Measurements from ENCODE around the gene PRR7. TPM values are rescaled to one million over a fixed set of nuclear protein-coding genes. Genes with fewer than 3 reads are reported as not detected.
A peak's percentile ranks its signal among the peaks of the same experiment; 100 is the strongest.

The PRR7 gene, protein sequence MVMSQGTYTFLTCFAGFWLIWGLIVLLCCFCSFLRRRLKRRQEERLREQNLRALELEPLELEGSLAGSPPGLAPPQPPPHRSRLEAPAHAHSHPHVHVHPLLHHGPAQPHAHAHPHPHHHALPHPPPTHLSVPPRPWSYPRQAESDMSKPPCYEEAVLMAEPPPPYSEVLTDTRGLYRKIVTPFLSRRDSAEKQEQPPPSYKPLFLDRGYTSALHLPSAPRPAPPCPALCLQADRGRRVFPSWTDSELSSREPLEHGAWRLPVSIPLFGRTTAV
- total RNA-seq: 3.6 TPM
- polyA plus RNA-seq: 1.6 TPM
- long read RNA-seq, donor 1: 0 reads
- long read RNA-seq, donor 2: 0 reads
- long read RNA-seq, donor 3, partial matches to known transcripts: 0 of 4 reads
- long read RNA-seq, donor 3, other reads (novel, unspliced or antisense): 0 of 4 reads
- long read RNA-seq, donor 4, partial matches to known transcripts: 0 of 1 reads
- long read RNA-seq, donor 4, other reads (novel, unspliced or antisense): 0 of 1 reads
- long read RNA-seq, donor 5, partial matches to known transcripts: 0 of 1 reads
- long read RNA-seq, donor 5, other reads (novel, unspliced or antisense): 0 of 1 reads
- long read RNA-seq, donor 6, partial matches to known transcripts: 0 of 2 reads
- long read RNA-seq, donor 6, other reads (novel, unspliced or antisense): 0 of 2 reads
- long read RNA-seq, donor 7, partial matches to known transcripts: 0 of 1 reads
- long read RNA-seq, donor 7, other reads (novel, unspliced or antisense): 0 of 1 reads
- long read RNA-seq, donor 8, partial matches to known transcripts: 0 of 2 reads
- long read RNA-seq, donor 8, other reads (novel, unspliced or antisense): 0 of 2 reads
- long read RNA-seq, donor 9, partial matches to known transcripts: 9 of 10 reads
- long read RNA-seq, donor 9, other reads (novel, unspliced or antisense): 0 of 10 reads
- long read RNA-seq, donor 10, partial matches to known transcripts: 0 of 4 reads
- long read RNA-seq, donor 10, other reads (novel, unspliced or antisense): 0 of 4 reads

- H3K9me3 ChIP-seq (ENCODE audit: control insufficient read depth in 2 of 2, insufficient read depth in 1 of 2, low read length in 1 of 2): no peaks in the 10 kb centered on the region
- WGBS: under 1% methylated on average over 89 of the region's 89 CpGs
- H3K4me1 ChIP-seq (ENCODE audit: control insufficient read depth in 2 of 2, insufficient read depth in 2 of 2, low read length in 2 of 2): peaks cover 15 to 40% of the 10 kb centered on the region in 2 donors
- H3K36me3 ChIP-seq (ENCODE audit: control insufficient read depth in 2 of 2, insufficient read depth in 2 of 2, low read length in 1 of 2): peaks cover 22 to 24% of the 10 kb centered on the region in 2 donors
- H3K27ac ChIP-seq (ENCODE audit: low read depth in 1 of 2, low read length in 1 of 2): peak within 1 kb of the TSS; percentile 68 to 80
- DNase-seq (ENCODE audit: low read depth in 6 of 9, low spot score in 9 of 9): peak in 5 of 9 donors; percentile 62 to 87 (median 78)
- peaks cover 19 to 39% of the 10 kb centered on the region in 2 donors for H3K27me3 ChIP-seq (ENCODE audit: control insufficient read depth in 2 of 2, insufficient read depth in 1 of 2, low read length in 1 of 2)
- peak within 1 kb of the TSS; percentile 48 to 71 for H3K4me3 ChIP-seq (ENCODE audit: low read length in 2 of 2)
Measured at GRCh38 chr5:177446200-177447065, at the start of gene PRR7. Gene PRR7 (plus strand): TSS chr5:177446814. CDS start chr5:177455068, 8,254 bp downstream.

DNA sequence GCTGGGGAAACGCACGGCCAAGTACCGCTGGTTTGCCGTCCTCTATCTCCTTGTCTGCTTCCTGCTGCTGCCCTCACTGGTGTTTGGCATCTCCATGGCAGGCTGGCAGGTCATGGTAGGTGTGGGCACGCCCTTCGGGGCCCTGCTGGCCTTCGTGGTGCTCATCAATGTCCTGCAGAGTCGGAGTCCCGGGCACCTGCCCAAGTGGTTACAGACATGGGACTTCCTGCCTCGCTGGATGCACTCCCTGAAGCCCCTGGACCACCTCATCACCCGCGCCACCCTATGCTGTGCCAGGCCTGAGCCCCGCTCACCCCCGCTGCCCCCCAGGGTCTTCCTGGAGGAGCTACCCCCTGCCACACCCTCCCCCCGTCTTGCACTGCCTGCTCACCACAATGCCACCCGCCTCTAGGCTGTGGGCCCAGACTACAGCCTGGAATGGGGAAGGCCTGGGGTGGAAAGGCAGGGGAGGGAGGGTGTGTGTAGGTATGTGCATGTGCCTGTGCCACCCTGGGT lies 48.7 kb upstream of the PRR7 start:
- Histone ChIP-seq H3K27ac (ENCODE audit: low read depth in 1 of 2, low read length in 1 of 2) (no peak overlapping the region), H3K27me3 (ENCODE audit: control insufficient read depth in 2 of 2, insufficient read depth in 1 of 2, low read length in 1 of 2) (peaks cover 24 to 75% of the 10 kb centered on the region in 2 donors), H3K4me3 (ENCODE audit: low read length in 2 of 2) (no peak overlapping the region)

GRCh38 chr5:177399997-177400868 lies 46.4 kb upstream of the PRR7 start, which contains the start of gene PFN3:
Gene PFN3 (minus strand): TSS chr5:177400661. CDS start chr5:177400576, 85 bp downstream.
- no peak within 1 kb of the TSS for H3K27ac ChIP-seq (ENCODE audit: low read depth in 1 of 2, low read length in 1 of 2)
- peaks cover 39 to 94% of the 10 kb centered on the region in 2 donors for H3K27me3 ChIP-seq (ENCODE audit: control insufficient read depth in 2 of 2, insufficient read depth in 1 of 2, low read length in 1 of 2)
- no peaks in the 10 kb centered on the region for H3K36me3 ChIP-seq (ENCODE audit: control insufficient read depth in 2 of 2, insufficient read depth in 2 of 2, low read length in 1 of 2)
- no peak within 1 kb of the TSS for H3K4me3 ChIP-seq (ENCODE audit: low read length in 2 of 2)
- H3K4me1 ChIP-seq (ENCODE audit: control insufficient read depth in 2 of 2, insufficient read depth in 2 of 2, low read length in 2 of 2): peaks cover 23 to 37% of the 10 kb centered on the region in 2 donors
- DNase-seq (ENCODE audit: low read depth in 6 of 9, low spot score in 9 of 9): no peak
- peaks cover 0 to 32% of the 10 kb centered on the region in 2 donors for H3K9me3 ChIP-seq (ENCODE audit: control insufficient read depth in 2 of 2, insufficient read depth in 1 of 2, low read length in 1 of 2)
- WGBS: 71% methylated on average over 92 of the region's 92 CpGs

More for the DNA sequence above, 48.7 kb upstream of the PRR7 start:
- no peak for DNase-seq (ENCODE audit: low read depth in 6 of 9, low spot score in 9 of 9)
- 95% methylated on average over 16 of the region's 16 CpGs for WGBS
- Histone ChIP-seq H3K9me3 (ENCODE audit: control insufficient read depth in 2 of 2, insufficient read depth in 1 of 2, low read length in 1 of 2) (peaks cover 0 to 19% of the 10 kb centered on the region in 2 donors), H3K36me3 (ENCODE audit: control insufficient read depth in 2 of 2, insufficient read depth in 2 of 2, low read length in 1 of 2) (no peaks in the 10 kb centered on the region), H3K4me1 (ENCODE audit: control insufficient read depth in 2 of 2, insufficient read depth in 2 of 2, low read length in 2 of 2) (peaks cover 7 to 18% of the 10 kb centered on the region in 2 donors)

GRCh38 chr5:177402271-177403043 lies 44.2 kb upstream of the PRR7 start:
- Histone ChIP-seq H3K36me3 (ENCODE audit: control insufficient read depth in 2 of 2, insufficient read depth in 2 of 2, low read length in 1 of 2) (no peaks in the 10 kb centered on the region), H3K27me3 (ENCODE audit: control insufficient read depth in 2 of 2, insufficient read depth in 1 of 2, low read length in 1 of 2) (peaks cover 41 to 86% of the 10 kb centered on the region in 2 donors), H3K4me3 (ENCODE audit: low read length in 2 of 2) (peak overlapping the region in 1 of 2 donors; percentile 43), H3K9me3 (ENCODE audit: control insufficient read depth in 2 of 2, insufficient read depth in 1 of 2, low read length in 1 of 2) (peaks cover 0 to 32% of the 10 kb centered on the region in 2 donors), H3K27ac (ENCODE audit: low read depth in 1 of 2, low read length in 1 of 2) (no peak overlapping the region), H3K4me1 (ENCODE audit: control insufficient read depth in 2 of 2, insufficient read depth in 2 of 2, low read length in 2 of 2) (peaks cover 25 to 44% of the 10 kb centered on the region in 2 donors)
- DNase-seq (ENCODE audit: low read depth in 6 of 9, low spot score in 9 of 9): peak in 5 of 9 donors; percentile 60 to 84 (median 76)
- whole genome bisulfite sequencing: 25% methylated on average over 49 of the region's 49 CpGs

DNA sequence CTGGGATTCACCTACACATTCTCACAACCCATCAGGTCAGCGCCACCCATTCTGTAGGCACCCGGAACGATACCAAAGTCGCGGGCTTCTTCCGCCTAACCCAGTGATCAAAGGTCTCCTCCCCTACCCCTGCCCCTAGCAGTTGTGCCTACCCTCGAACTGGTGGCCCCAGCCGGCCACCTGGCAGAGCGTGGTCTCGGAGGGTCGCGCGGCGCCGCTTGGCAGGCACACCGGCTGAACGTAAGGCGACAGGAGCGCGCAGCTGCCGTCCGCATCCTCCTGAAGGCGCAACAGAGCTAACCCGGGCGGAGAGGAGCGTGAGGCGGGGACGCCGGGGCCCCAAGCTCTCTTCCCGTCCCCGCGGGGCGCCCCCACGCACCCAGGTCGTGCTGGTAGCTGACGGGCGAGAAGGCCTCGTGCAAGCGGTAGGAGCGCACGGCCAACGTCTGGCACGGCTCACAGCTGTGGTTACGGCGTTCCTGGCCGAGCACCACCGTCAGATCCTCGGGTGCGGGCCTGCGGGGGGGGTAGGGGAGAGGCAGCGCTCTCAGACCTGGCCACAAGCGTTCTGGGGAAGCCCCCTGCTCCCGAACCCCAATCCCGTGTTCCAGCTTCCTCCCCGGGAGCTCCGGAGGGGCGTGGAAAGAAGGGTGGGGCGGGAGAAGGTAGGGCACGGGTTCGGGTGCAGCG lies 43.4 kb upstream of the PRR7 start:
- Histone ChIP-seq H3K27ac (ENCODE audit: low read depth in 1 of 2, low read length in 1 of 2) (no peak overlapping the region), H3K4me1 (ENCODE audit: control insufficient read depth in 2 of 2, insufficient read depth in 2 of 2, low read length in 2 of 2) (peaks cover 25 to 44% of the 10 kb centered on the region in 2 donors), H3K27me3 (ENCODE audit: control insufficient read depth in 2 of 2, insufficient read depth in 1 of 2, low read length in 1 of 2) (peaks cover 41 to 78% of the 10 kb centered on the region in 2 donors), H3K36me3 (ENCODE audit: control insufficient read depth in 2 of 2, insufficient read depth in 2 of 2, low read length in 1 of 2) (no peaks in the 10 kb centered on the region), H3K4me3 (ENCODE audit: low read length in 2 of 2) (peak overlapping the region; percentile 20 to 43), H3K9me3 (ENCODE audit: control insufficient read depth in 2 of 2, insufficient read depth in 1 of 2, low read length in 1 of 2) (peaks cover 0 to 30% of the 10 kb centered on the region in 2 donors)
- DNase-seq (ENCODE audit: low read depth in 6 of 9, low spot score in 9 of 9): peak in 3 of 9 donors; percentile 32 to 62 (median 42)
- WGBS: 2% methylated on average over 61 of the region's 61 CpGs

- peak overlapping the region; percentile 20 to 43 for H3K4me3 ChIP-seq (ENCODE audit: low read length in 2 of 2)
- H3K9me3 ChIP-seq (ENCODE audit: control insufficient read depth in 2 of 2, insufficient read depth in 1 of 2, low read length in 1 of 2): peaks cover 0 to 29% of the 10 kb centered on the region in 2 donors
- peaks cover 41 to 70% of the 10 kb centered on the region in 2 donors for H3K27me3 ChIP-seq (ENCODE audit: control insufficient read depth in 2 of 2, insufficient read depth in 1 of 2, low read length in 1 of 2)
- H3K27ac ChIP-seq (ENCODE audit: low read depth in 1 of 2, low read length in 1 of 2): no peak overlapping the region
- DNase-seq (ENCODE audit: low read depth in 6 of 9, low spot score in 9 of 9): peak in 4 of 9 donors; percentile 56 to 84 (median 78)
- H3K36me3 ChIP-seq (ENCODE audit: control insufficient read depth in 2 of 2, insufficient read depth in 2 of 2, low read length in 1 of 2): no peaks in the 10 kb centered on the region
- under 1% methylated on average over 93 of the region's 93 CpGs for WGBS
- H3K4me1 ChIP-seq (ENCODE audit: control insufficient read depth in 2 of 2, insufficient read depth in 2 of 2, low read length in 2 of 2): peaks cover 25 to 44% of the 10 kb centered on the region in 2 donors
Measured at GRCh38 chr5:177403792-177404640, 42.6 kb upstream of the PRR7 start.
